BE2C (cell line): ENCODE measurements around the gene QDPR. TPM values are rescaled to one million over a fixed set of nuclear protein-coding genes. Genes with fewer than 3 reads are reported as not detected.

Experiments used
- DNase-seq: peaks from one replicate; pipeline ENCODE4 v3.0.0-alpha.2; 2020
- H3K27me3 ChIP-seq: fragments of 250-450 bp; sonication (Bioruptor Pico); 2 replicates; pipeline ENCODE4 v1.5.1; 2020; ENCODE audit warnings: mild to moderate bottlenecking
- H3K36me3 ChIP-seq: fragments of 250-450 bp; sonication (Bioruptor Pico); 2 replicates; pipeline ENCODE4 v1.5.1; 2020; ENCODE audit warnings: mild to moderate bottlenecking
- H3K4me1 ChIP-seq: fragments of 250-450 bp; sonication (Bioruptor Pico); 2 replicates; pipeline ENCODE4 v1.5.1; 2020
- H3K4me3 ChIP-seq: 2 replicates; pipeline ENCODE4 v1.5.1; 2011; ENCODE audit warnings: low read depth, low read length
- H3K9me3 ChIP-seq: fragments of 250-450 bp; sonication (Bioruptor Pico); 2 replicates; pipeline ENCODE4 v1.5.1; 2020
- polyA plus RNA-seq: library from polyadenylated mRNA; unstranded; fragments of >200 nt; gene quantifications from one replicate; pipeline ENCODE4 v1.2.1, GENCODE V29; 2012; ENCODE audit warnings: low read depth, missing spikeins; ENCODE audit not compliant: insufficient read length, insufficient read depth
- TF ChIP-seq, protein P1 (sequence below): IDR thresholded peaks from 2 replicates; pipeline ENCODE4 v1.5.1; 2012; ENCODE audit warnings: mild to moderate bottlenecking, low read depth, low read length

The QDPR gene
- polyA plus RNA-seq = 203 TPM

DNA sequence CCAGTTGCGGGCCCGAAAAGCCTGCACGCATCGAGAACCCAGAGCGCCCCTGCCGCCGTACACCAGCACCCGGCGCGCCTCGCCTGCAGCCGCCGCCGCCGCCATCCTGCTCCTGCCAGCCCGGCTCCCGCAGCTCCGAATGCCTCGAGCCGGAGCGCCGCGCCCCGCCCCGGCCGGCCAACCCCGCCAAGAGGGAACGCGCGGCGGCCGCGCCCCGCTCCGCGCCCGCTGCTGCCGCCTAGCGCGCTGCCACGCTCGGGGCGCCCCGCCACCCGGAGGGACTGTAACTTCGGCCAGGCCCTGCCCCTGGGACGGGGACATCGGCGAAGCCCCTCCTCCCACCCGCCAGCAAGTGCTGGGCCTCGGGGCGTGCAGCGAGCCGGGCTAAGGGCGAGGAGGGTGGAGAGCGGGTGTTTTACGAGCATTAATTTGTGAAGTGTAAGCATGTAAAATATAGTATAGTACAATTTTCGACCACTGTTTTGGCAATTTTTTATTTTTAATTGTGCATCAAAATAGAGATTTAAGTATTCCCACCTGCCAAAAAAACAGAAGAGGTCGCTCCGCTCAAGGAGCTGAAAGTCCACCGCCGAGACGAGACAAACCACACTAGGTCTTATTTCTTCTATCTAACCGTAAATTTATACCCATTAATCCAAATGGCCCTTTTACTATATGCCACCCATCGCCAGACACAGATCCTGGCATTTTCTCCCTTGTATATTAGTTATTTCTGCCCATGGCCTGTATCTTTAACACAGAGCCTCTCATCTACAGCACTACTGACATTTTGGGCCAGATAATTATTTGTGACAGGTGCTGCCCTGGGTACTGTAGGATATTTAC lies at the start of gene QDPR:
QDPR (minus strand) TSS at position 141 of the 846 bp plus-strand sequence; CDS start at position 105, 36 bp downstream.
- H3K36me3 ChIP-seq = peaks cover 29% of the 10 kb centered on the region
- H3K4me1 ChIP-seq = 0 out of 2 replicates have a peak, but pooled peaks cover 3% of the 10 kb centered on the region
- no peaks in the 10 kb centered on the region for H3K27me3 ChIP-seq
- DNase-seq = peak; percentile 95
- TF ChIP-seq, protein P1, sequence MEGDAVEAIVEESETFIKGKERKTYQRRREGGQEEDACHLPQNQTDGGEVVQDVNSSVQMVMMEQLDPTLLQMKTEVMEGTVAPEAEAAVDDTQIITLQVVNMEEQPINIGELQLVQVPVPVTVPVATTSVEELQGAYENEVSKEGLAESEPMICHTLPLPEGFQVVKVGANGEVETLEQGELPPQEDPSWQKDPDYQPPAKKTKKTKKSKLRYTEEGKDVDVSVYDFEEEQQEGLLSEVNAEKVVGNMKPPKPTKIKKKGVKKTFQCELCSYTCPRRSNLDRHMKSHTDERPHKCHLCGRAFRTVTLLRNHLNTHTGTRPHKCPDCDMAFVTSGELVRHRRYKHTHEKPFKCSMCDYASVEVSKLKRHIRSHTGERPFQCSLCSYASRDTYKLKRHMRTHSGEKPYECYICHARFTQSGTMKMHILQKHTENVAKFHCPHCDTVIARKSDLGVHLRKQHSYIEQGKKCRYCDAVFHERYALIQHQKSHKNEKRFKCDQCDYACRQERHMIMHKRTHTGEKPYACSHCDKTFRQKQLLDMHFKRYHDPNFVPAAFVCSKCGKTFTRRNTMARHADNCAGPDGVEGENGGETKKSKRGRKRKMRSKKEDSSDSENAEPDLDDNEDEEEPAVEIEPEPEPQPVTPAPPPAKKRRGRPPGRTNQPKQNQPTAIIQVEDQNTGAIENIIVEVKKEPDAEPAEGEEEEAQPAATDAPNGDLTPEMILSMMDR = peak; percentile 34
- peak within 1 kb of the TSS; percentile 95 for H3K4me3 ChIP-seq
- no peaks in the 10 kb centered on the region for H3K9me3 ChIP-seq

DNA sequence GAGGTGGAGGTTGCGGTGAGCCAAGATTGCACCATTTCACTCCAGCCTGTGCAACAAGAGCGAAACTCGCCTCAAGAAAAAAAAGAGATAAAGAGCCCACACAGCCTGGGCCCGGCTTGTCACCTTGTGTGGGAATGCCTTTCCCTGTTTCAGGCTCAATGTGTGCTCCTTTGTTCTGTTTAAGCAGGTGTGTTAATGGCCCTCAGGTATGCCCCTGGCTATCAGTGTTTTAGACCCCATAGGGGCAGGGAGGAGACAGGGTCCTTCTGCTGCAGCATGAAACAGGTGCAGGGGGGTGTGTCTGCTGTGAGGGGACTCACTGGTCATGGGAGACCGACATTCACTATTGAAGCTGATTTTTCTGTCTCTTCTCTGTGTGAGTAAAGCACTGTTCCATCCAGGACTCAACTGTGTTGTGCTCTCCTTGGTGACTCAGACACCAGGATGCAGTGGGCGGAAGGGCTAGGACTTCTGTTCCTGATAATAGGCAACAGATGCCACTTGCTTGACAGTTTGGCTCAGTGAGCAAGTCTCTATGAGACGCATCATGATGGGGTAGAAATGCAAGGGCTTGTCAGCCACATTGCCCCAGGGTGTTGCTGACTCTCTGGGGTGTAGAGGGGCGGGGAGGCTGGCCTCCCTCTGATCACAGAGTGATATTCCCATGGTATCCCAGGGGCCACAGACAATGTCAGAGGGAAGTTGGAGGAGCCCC lies 49.5 kb upstream of the QDPR start:
- Histone ChIP-seq H3K4me3 (peak overlapping the region; percentile 23), H3K27me3 (no peaks in the 10 kb centered on the region), H3K9me3 (no peaks in the 10 kb centered on the region), H3K36me3 (no peaks in the 10 kb centered on the region), H3K4me1 (peaks cover 12% of the 10 kb centered on the region)
- TF ChIP-seq, protein P1 = no peak; the same call in 1 of the 2 replicates
- DNase-seq = peak; percentile 81

DNA sequence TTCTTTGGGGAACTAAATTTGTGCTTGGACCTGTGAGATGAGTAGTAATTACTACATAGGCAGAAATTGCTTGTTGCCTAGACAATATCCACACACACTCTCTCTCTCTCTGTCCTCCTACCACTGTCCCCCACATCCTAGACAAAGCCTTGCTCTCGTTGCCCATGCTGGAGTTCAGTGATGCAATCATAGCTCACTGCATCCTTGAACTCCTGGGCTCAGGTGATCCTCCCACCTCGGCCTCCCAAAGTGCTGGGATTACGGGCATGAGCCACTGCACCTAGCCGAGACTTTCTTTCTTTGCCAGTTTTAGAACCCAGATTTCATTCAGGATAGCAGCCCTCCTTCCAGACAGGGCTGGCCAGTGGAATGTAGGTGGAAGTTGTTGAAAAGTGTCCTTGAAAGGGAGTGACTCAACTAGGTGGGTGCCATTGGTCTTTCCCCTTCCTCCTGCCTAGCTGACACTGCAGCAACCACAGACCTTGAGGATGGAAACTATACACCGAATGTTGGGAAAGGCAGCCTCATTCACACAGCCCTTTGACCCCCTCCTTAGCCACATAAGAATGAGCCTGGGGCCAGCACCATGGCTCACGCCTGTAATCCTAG lies 48.3 kb upstream of the QDPR start:
- H3K36me3 ChIP-seq = no peaks in the 10 kb centered on the region
- H3K4me1 ChIP-seq = peaks cover 12% of the 10 kb centered on the region
- no peak for DNase-seq
- H3K27me3 ChIP-seq = no peaks in the 10 kb centered on the region
- TF ChIP-seq, protein P1 = no peak
- no peak overlapping the region for H3K4me3 ChIP-seq
- no peaks in the 10 kb centered on the region for H3K9me3 ChIP-seq

DNA sequence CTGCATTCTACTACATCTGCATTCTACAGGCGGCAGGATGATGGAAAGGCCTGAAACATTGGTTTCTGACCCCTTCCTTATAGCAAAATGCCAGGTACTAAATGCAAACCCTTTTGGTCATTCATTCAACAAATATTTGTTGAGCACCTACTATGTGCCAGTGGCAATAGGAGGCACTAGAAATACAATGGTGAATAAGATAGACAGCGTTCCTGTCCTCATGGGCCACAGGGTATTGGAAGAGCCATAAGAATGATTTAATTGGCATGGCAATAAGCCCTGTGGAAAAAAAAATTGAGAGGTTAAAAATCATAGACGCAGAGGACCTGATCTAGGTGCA lies 47.8 kb upstream of the QDPR start:
- H3K36me3 ChIP-seq = no peaks in the 10 kb centered on the region
- H3K4me3 ChIP-seq = no peak overlapping the region
- no peak for DNase-seq
- no peaks in the 10 kb centered on the region for H3K27me3 ChIP-seq
- TF ChIP-seq, protein P1 = no peak
- no peaks in the 10 kb centered on the region for H3K9me3 ChIP-seq
- peaks cover 12% of the 10 kb centered on the region for H3K4me1 ChIP-seq

DNA sequence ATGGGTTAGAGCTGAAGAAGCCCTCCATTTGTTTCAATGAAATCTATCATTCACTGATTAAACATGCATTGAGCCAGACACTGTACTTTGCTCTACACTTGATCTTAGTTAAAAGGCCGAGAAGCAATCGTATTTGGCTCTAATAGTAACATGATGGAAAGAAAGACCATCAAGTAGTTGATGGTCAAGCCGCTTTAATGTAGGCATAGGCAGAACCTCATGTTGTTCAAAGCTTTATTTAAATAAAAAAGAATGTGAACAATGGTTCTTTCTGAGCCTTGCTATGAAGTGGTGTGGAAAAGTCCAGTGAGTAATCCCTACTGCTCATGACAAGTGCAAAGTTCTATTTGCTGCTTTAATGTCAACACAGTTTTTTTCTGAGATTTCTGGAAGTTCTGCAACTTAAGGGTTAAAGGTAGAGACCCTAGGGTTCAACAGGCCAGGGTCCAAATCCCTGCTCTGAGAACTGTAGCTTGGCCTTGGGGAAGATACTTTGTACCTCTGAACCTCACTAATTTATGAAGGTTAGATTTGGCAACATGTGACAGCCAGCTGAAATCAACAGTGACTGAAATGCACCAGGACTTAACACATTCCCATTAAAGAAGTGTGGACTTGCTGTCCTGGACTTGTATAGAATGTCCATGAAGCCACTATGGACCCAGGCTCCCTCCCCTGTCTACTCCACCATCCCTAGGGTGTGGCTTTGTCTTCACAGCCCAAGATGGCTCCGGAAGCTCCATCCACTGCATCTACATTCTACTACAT lies 47.2 kb upstream of the QDPR start:
- Histone ChIP-seq H3K27me3 (no peaks in the 10 kb centered on the region), H3K4me1 (peaks cover 12% of the 10 kb centered on the region), H3K4me3 (no peak overlapping the region), H3K36me3 (no peaks in the 10 kb centered on the region), H3K9me3 (no peaks in the 10 kb centered on the region)
- DNase-seq = no peak
- TF ChIP-seq, protein P1 = no peak
